ENCODE measurements around the gene ARFGEF3.

ARFGEF3 gene

DNA sequence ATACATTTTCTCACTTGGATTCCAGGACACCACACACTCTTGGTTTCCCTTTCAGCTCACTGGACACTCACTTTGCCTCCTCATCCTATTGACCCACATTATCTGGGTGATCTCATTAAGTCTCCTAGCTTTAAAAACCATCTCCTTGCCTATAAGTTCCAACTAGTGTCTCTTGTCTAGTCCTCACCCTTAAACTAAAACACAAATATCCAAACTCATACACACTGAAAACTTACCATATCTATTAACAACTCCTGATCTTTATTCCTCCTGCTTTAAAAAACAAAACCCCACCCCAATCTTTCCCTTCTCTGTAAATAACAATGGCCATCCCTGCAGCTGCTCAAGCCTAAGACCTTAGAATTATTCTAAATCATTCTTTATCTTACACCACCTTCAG lies 212.5 kb downstream of the ARFGEF3 start:
- DNase-seq, result no peak

DNA sequence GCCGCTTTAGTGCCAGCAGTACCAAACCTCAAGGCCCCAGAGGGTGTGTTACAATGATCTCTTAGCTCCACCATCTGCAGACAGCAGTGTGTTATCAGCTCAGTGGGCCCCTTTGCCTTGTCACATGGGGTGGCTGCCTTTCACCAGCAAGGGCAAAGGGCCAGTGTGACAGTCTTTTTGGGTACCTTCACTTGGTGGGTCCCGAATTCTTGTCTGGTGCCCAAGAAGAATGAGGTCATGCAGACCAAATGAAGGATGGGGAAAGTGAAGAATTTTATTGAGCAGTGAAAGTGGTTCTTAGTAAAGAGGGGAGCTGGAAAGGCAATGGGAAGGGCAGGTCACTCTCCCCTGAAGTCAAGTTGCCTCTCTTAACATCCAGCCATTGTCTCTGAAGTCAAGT lies 213.1 kb downstream of the ARFGEF3 start:
- DNase-seq, result no peak

DNA sequence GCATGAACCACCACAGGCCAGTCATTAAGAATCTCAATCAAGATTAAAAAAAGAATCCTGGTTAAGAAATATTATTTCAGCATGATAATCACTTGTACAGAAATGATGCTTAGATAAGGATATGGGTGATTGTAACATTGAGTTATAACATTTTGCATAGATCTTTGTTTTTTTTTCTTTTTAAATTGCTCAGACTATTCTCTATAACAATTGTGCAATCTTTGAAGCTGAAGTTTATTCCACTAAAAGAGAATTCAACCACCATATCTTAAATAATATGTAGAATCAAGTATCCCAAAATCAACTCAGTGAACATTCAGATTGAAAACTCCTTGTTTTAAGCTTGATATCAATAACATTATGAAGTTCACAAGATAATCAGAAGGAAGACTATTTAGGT lies 215.3 kb downstream of the ARFGEF3 start:
- DNase-seq, result no peak

DNA sequence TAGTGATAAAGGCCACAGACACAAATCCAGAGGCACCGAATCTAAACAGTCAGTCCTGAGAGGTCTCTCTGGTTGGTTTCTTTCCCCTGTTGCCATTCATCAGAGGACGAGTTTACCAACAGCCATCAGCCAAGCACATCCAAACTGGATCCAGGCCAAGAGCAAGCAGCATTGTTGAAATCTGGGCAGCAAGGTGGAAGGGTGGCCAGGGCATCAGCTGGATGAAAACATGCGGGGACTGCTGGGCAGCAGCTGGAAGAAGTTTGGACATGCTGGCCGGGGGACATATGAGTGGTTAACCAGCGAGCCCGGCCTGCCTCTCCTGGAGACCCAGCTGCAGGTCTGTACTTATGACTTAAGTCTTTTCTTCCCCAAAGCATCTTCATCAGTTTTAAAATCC lies 216.1 kb downstream of the ARFGEF3 start, which contains the start of gene SMIM28:
Gene SMIM28 (plus strand): TSS at position 62 of the 400 bp plus-strand sequence. CDS start 168 bp downstream, at position 230.
- DNase-seq, result no peak

DNA sequence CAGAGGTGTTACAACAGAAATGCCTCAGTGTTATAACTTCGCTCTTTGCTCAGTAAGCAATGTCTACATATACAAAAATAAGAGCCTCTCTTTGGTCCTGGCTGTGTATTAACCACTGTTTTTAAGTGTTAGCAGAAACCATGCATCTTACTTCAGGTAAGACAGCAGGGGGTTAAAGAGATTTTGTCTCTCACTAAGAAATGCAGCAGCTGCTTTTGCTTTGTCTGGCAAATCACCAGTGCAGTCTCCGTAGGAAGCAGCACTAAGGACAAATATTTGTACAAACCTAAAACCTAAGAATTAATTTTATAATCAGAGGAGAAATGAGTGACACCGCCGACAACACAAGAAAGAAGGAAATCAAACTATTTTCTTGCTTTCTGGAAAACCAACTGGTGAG lies 216.7 kb downstream of the ARFGEF3 start:
- no peak for DNase-seq

DNA sequence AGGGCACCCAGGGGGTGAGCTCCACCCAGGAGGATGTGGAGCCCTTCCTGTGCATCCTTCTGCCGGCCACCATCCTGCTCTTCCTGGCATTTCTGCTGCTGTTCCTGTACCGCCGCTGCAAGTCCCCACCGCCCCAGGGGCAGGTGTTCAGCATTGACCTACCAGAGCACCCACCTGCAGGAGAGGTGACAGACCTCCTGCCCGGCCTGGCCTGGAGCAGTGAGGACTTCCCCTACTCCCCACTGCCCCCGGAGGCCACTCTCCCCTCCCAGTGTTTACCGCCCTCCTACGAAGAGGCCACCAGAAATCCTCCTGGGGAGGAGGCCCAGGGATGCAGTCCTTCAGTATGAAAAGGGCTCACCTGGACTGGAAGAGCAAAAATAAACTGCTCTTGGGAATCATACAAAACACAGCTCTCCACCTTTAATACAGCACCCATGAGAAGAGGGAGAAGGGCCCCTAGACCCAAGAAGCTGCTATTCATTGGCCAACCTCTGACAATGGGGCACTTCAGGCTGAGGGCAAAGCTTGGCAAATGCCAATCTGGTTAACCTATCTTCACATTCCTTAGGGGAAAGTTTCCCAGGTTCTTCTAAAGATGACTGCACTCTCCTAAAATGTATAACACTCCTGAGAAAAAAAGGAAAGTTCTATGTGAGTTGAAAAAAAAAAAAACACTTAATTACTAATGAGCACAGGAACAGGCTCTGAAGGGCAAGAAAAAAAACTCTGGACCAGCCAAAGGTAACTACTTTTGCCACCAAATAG lies 220.9 kb downstream of the ARFGEF3 start:
- no peak for DNase-seq

DNA sequence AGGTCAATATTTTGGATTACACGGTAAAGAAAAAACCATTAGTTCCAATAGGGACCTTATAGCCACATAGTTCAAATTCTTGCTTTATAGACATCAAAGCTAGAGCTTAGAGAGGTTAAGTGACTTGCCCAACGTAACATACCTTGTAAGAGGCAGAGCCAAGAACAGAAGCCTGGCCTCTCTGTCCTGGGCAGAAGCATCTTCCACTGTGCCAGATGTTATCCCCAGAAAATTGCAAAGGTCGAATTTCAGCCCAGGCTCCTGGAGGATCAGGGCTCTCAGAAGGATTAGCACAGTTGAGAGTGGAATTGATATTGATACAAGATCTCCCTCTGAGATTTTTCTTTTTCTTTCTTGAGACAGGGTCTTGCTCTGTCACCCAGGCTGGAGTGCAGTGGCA lies 222.0 kb downstream of the ARFGEF3 start:
- no peak for DNase-seq

DNA sequence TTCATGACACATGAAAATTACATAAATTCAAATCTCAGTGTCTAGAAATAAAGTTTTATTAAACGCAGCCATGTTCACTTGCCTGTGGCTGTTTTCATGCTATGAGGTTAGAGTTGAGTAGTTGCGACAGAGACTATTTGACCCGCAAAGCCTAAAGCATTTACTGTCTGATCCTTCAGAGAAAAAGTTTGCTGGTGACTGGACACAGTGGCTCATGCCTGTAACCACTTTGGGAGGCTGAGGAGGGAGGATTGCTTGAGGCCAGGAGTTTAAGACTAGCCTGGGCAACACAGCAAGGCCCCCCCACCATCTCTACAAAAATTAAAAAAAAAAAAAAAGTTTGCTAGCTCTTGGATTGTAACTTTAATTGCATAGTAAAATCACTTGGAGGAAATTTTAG lies 225.2 kb downstream of the ARFGEF3 start:
- no peak for DNase-seq

DNA sequence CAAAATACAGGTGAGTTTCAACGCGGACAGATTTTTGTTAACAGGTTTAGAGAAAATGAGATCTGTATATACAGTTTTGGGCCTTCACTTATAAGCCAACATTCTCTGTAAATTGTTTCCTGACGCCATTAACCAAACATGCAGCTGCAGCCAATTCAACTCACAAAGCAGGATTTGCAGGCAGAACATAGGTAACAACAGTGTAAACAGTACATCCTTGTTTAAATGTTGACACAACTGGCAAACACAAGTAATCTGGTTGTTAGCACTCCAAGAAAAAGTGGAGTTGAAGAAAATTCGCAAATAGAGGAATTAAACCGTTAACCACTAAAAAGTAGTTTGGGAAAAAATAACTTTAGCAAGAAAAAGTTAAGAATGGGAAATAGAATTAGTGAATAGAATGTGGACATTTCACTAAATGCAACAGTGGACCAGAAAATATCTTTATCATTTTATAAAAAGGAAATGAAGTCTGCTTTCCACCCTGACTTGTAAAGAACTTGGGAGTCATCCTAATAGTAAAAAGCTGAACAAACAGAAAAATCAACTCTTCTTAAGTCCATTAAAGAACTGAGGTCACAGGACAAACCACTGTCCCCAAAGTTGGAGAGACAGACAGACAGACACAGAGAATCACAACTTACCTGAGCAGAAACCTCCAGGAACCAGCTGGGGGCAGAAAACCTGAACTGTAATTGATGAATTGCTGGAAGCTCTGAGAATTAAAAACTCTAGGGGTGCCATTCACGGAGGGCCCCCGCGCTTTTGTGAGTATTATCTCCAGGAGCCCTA lies 226.0 kb downstream of the ARFGEF3 start:
- no peak for DNase-seq

DNA sequence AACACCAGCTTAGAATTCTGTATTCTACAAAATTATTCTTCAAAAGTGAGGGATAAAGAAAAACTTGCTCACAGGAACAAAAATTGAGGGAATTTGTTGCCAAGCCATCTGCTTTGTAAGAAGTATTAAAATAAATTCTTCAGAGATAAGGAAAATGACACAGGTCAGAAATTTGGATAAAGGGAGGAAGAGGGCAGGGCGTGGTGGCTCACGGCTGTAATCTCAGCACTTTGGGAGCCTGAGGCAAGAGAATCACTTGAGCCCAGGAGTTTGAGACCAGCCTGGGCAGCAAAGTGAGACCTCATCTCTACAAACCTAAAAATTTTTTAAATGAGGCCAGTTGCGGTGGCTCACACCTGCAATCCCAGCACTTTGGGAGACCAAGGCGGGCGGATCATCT lies 227.8 kb downstream of the ARFGEF3 start:
- DNase-seq, result no peak

Data from DMS 273 treated with DMSO at 0.1 percent for 48 hours (cell line).